GM12801 (cell line): ENCODE data around the gene MYH10.

Experiments used
- CTCF ChIP-seq: IDR thresholded peaks from one replicate; pipeline ENCODE4 v1.5.1; 2011; ENCODE audit warnings: control low read depth; ENCODE audit not compliant: insufficient read length; ENCODE audit errors: extremely low read depth

MYH10 gene

GRCh38 chr17:8658810-8659209 is 28.3 kb upstream of the MYH10 start:
- no peak for TF ChIP-seq CTCF

GRCh38 chr17:8656693-8657092 is 26.2 kb upstream of the MYH10 start:
- no peak for TF ChIP-seq CTCF

GRCh38 chr17:8654822-8655221 is 24.3 kb upstream of the MYH10 start:
- no peak for TF ChIP-seq CTCF

DNA sequence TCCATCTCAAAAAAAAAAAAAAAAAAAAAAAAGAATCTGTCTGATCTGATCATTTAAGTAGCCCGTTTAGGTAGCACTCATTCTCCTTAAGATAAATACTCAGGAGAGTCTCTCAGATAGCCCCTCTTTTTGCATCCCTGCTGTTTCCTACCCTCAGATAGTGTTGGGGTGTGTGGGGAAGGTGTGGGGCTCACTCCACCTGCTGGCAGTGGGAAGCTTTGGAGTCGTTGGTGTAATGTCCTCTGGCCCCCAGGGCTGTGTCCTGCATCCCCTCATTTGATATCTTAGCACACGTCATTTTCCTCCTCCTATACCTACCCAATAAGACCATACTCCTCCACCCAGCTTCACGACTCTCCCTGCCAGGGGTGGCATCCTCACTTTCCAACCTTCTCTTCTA is 20.5 kb upstream of the MYH10 start:
- no peak for TF ChIP-seq CTCF

DNA sequence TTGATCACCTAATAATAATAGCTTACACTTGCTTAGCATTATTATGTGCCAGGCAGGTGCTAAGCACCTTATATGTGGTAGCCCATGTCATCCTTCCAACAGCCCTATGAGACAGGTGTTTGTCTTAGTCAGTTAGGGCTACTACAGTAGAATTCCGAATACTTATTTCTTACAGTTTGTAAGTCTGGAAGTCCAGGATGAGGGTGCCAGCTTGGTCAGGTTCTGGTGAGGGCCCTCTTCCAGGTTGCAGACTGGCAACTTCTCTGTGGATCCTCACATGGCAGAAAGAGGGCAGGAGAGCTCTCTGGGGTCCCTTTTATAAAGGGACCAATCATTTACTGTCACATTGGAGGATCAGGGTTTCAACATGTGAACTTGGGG is 19.6 kb upstream of the MYH10 start:
- no peak for TF ChIP-seq CTCF

DNA sequence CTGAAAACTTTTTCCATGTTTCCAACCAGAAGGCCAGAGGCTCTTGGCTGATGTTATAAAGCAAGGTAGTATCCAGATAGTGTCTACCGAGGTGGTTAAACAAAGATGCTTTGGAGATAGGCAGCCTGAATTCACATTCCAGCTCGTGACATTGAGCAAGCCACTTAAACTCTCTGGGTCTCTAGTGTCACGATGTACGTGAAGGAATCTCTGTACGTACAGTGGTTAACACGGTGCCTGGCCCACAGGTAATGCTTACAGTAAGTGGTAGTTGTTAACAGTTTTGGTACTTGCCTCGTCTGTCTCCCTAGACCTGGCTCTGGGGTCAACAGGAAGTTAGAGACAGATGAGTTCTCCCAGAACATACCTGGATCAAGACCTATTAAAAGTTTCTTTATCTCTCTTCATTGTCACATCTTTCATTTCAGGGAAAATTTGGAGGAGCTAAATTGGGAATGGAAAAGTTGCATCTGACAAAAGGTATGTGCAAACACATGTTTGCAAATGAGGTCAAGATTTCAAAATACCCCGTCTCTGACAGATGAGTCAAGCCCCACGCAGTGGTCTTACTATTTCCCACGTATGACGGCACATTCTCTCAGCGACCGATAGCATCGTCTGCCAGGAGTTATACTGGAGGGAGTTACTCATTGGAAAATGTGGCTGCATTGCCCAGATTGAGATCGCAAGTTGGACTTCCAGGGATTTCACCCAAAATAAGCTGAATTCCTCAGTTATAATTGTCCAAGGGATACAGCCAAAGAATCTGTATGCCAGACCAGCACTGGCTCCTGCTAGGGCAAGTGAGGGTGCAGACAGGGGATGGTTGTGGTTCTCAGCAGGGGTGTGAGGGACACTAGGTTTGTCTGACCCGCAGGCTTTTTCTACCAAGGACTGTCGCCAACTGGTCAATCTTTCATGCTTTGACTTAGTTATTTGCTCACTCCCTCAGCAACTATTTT is 18.9 kb upstream of the MYH10 start:
- TF ChIP-seq CTCF: no peak

DNA sequence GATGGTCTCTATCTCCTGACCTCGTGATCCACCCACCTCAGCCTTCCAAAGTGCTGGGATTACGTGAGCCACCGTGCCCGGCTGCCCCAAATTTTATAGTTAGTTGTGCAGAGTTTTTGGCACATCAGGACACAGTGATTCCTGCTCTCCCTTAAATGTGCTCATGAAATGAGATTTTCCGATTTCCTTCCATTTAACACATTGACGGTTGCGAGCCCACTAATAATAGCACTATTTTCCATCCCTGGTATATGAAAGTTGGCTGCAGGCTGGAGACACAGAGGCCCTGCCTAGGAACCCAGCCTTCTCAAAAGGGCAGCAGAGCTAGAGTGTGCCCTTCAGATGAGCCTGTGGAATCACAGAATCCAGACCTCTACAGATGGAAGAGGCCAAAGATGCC is 17.4 kb upstream of the MYH10 start:
- TF ChIP-seq CTCF: no peak

DNA sequence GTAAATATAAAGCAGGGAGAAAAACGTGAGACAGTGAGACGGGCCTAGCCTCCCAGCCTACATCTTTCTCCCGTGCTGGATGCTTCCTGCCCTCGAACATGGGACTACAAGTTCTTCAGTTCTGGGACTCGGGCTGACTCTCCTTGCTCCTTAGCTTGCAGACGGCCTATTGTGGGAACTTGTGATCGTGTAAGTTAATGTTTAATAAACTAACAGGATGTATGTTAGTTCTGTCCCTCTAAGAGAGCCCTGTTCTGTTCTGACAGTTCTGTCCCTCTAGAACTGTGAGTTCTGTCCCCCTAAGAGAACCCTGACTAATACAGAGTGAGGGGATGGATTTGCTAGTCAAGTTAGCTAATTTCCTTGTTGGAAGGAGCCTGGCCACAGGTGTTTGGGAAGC is 16.7 kb upstream of the MYH10 start:
- TF ChIP-seq CTCF: no peak
